Limb (tissue), 2 donors: ENCODE data around the gene USP25.
A peak's percentile ranks its signal among the peaks of the same experiment; 100 is the strongest.

Source experiments
- DNase-seq, 2 donors: peaks; one replicate each; pipeline ENCODE4 v3.0.0-alpha.2; 2016; ENCODE audit errors: extremely low spot score in 2 of 2

The USP25 gene

GRCh38 chr21:15804247-15805005 lies 74.6 kb downstream of the USP25 start:
- no peak for DNase-seq

- no peak for DNase-seq
Measured at GRCh38 chr21:15809065-15809464, 79.3 kb downstream of the USP25 start.

- no peak for DNase-seq
Measured at GRCh38 chr21:15809818-15810217, 80.0 kb downstream of the USP25 start.

- no peak for DNase-seq
Measured at GRCh38 chr21:15815285-15815684, 85.5 kb downstream of the USP25 start.

- DNase-seq, result no peak
Measured at GRCh38 chr21:15820327-15820726, 90.5 kb downstream of the USP25 start.

- no peak for DNase-seq
Measured at GRCh38 chr21:15820852-15821379, 91.1 kb downstream of the USP25 start.

- no peak for DNase-seq
Measured at GRCh38 chr21:15823486-15824150, 93.8 kb downstream of the USP25 start.

GRCh38 chr21:15825700-15826099 lies 95.9 kb downstream of the USP25 start:
- DNase-seq, result no peak

GRCh38 chr21:15826147-15826780 lies 96.5 kb downstream of the USP25 start:
- DNase-seq, result no peak

- DNase-seq, result no peak
Measured at GRCh38 chr21:15826908-15827601, 97.3 kb downstream of the USP25 start.

- DNase-seq, result no peak
Measured at GRCh38 chr21:15831497-15831896, 101.7 kb downstream of the USP25 start.

GRCh38 chr21:15837645-15838044 lies 107.9 kb downstream of the USP25 start:
- no peak for DNase-seq

GRCh38 chr21:15839026-15839425 lies 109.2 kb downstream of the USP25 start:
- DNase-seq, result no peak

- DNase-seq, result no peak
Measured at GRCh38 chr21:15839601-15840000, 109.8 kb downstream of the USP25 start.

GRCh38 chr21:15840406-15840805 lies 110.6 kb downstream of the USP25 start:
- no peak for DNase-seq

- peak in 1 of 2 donors; percentile 3 for DNase-seq
Measured at GRCh38 chr21:15841856-15842564, 112.2 kb downstream of the USP25 start.

- DNase-seq, result no peak
Measured at GRCh38 chr21:15842565-15842880, 112.7 kb downstream of the USP25 start.

- no peak for DNase-seq
Measured at GRCh38 chr21:15843766-15844165, 114.0 kb downstream of the USP25 start.

- no peak for DNase-seq
Measured at GRCh38 chr21:15848634-15849560, 119.1 kb downstream of the USP25 start.

- no peak for DNase-seq
Measured at GRCh38 chr21:15849927-15850326, 120.1 kb downstream of the USP25 start.
